ENCODE data around the gene AOPEP.
"Not testable (repeated sequence)": the region's sequence is repeated elsewhere in the genome, so short reads cannot be mapped to it uniquely, and the experiment has no call there.

AOPEP gene

DNA sequence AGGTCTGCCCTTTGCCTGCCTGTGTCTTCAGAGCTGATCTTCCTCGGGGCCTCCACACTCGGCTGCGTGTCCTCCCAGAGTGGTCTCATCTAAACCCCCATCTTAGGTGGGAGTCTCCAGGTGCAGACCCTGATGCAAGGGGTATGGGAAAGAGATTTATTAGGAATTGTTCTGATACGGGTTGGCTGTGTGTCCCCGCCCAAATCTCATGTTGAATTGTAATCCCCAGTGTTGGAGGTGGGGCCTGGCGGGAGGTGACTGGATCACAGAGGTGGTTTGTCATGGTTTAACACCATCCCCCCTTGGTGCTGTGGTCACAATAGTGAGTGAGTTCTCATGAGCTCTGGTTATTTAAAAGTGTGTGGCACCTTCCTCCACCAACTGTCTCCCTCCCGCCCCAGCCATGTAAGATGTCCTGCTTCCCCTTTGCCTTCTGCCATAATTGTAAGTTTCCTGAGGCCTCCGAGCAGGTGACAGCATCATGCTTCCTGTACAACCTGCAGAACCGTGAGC, 208.4 kb downstream of the AOPEP start:
- no peak for DNase-seq (ENCODE audit: low spot score)

DNA sequence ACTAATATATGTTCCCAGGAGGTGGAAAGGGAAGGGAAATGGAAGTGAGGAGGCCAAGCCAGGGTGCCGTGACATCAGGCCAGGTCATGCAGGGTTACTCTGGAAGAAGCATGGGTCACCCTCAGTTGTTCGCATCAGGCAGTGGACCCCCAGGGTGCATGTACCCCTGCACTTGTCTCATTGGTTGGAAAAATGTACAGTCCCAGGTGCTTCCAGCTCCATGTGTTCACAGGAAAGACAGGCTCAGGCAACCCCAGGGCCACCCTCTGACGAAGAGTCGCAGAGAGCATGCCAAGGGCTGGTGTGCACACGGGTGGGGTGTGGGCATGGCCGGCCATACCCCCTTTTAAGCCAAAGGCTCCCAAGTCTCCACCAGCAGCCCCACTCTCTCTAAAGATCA, 208.9 kb downstream of the AOPEP start:
- DNase-seq (ENCODE audit: low spot score), result no peak

DNA sequence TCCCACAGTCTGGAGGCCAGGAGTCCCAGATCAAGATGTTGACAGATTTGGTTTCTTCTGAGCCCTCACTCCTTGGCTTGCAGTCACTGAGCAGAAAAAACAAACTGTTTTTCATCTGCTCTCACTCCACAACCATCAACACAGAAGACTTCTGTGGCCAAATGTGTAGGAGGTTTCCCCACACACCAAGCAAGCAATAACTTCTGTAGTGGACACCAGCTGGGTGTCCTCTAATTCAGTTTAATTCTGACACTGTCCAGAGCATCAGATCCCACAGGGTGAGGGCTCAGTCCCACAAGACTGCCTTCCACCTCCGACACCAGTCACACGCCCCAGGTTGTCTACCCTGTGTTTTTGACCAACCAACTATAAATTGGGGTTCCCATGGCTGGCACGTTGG, 209.9 kb downstream of the AOPEP start:
- no peak for DNase-seq (ENCODE audit: low spot score)

DNA sequence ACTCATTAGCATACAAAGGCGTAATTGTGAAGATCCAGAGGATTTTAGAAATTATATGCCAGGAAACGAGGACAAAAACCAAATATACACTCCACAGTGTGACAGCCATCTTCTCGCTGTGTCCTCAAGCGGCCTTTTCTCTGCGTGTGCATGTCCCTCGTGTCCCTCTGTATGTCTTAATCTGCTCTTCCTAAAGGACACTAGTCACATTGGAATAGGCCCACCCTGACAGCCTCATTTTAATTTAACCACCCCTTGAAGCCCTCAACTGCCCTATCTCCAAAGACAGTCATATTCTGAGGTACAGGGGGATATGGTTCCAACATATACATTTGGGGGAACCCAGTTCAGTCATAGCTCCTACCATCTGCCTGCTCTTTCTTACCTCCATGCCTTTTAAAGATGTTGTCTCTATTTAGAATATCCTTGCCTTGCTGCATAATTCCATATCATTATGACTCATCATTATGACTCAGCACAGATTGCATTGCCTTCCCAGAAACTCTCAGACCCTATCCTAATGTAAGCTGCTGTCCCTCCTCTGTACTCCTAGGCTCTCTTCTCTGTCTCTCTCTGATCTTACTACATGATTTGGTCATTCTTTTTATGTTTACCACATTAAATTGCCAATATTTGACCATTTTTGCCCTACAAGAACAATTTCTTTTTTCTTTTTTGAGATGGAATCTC, 210.9 kb downstream of the AOPEP start:
- no peak for DNase-seq (ENCODE audit: low spot score)

DNA sequence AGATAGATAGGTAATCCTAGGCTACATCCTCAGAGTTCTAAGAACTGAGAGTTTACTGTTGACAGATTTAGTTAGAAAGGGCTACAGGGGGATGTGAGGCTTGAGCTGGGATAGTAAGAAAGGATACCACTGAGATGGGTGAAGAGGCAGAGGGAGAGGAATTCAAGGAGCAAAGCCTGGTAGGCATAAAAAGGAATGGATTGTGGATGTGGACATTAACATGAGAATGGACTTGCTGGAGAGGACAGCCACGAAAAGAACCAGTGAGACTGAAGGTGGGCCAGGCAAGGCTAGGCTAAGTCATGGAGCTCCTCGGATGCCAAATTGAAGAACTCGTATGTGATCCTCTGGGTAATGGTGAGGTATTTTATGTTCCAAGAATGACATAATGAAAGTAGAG, 211.9 kb downstream of the AOPEP start:
- DNase-seq (ENCODE audit: low spot score), result no peak

DNA sequence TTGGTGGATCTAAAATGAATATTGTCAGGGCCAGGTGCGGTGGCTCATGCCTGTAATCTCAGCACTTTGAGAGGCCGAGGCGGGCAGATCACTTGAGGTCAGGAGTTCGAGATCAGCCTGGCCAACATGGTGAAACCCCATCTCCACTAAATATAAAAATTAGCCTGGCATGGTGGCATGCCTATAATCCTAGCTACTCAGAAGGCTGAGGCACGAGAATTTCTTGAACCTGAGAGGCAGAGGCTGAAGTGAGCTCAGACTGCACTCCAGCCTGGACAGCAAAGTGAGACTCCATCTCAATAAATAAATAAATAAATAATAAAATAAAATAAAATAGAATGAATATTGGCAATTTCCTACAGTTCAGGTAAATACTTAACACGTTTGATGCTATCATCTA, 213.8 kb downstream of the AOPEP start:
- DNase-seq (ENCODE audit: low spot score), result not testable (repeated sequence)

DNA sequence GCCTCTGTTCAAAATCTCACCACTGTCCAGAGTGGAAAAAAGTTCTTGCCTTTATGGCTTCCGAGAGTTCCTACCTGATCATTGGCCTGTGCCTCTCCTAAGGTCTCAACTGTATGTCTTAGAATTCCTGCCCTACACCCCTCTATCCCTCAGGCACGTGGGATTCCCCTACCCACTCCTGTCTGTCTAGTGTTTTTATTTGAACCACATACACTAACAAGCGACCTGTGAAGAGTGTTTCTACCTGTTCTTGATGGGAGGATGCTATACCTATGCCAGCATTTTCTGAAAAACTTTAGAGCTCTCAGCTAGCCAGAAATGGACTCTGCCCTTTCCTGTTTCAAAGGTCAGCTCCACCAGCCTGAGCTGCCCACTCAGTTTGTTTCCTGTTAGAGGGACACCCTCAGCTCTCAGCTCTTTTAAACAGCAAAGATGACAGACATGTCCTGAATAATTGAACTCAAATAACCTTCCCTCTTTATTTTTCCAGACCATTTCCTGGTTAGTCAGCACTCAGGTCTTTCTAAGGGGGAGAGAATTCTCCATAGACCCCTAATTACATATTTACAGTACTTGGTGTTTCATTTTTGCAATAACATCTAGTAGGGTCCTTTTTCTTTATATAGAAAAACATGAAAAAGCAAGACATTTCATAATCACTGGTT, 214.8 kb downstream of the AOPEP start:
- DNase-seq (ENCODE audit: low spot score), result no peak

DNA sequence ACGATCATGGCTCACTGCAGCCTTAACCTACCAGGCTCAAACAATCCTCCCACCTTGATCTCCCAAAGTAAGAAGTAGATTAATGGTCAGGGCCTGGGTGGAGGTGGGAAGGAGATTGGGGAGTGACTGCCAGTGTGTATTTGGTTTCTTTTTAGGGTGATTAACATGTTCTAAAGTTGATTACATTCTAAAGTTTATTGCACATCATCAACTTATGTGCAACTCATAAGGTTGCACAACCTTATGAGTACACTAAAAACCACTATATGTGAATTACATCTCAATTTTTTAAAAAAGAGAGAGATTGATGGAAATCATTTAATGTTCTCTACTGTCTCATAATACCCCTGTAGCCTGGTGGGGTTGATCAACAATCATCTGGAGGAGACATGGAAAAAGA, 218.1 kb downstream of the AOPEP start:
- no peak for DNase-seq (ENCODE audit: low spot score)

DNA sequence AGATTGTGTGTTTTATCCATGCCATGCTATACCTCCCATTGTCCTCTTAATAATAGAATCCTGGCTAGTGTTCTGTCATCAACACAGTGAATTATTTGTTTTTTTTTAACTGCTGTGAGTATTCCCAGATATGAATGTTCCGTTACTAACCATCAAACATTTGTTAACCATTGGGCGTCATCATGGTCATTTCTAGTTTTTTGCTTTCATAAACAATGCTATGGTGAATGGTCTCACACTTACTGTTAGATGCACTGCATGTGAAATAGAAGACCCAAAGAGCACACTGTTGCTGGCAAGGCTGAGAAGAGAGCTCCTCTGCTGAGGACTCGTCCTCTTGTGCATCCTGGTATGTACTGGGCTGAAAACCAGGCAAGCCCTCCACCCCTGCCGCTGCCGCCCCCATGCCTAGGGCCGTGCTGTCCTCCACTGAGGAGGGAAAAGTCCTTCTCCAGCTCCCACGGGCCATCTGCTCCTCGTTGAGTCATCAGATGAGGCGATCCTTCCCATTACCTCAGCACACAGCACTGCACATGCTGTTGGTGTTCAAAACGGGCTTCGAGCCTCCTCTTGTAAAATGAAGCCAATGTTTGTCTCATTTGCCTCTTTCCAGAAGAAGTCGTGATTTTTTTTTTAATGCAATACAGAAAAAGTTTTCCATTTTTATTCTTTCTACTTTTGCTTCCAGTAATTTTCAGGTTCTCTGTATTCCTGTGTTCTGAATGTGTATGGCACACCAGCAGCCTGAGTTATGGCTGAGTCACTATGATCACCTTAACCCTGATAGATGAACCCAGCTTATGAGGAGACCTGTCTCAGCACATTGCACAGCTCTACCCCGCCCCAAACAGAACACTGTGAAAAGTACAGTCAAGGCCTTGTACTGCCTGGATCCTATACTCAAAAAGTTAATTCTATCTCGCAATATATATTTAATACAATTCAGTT, 219.0 kb downstream of the AOPEP start:
- no peak for DNase-seq (ENCODE audit: low spot score)

DNA sequence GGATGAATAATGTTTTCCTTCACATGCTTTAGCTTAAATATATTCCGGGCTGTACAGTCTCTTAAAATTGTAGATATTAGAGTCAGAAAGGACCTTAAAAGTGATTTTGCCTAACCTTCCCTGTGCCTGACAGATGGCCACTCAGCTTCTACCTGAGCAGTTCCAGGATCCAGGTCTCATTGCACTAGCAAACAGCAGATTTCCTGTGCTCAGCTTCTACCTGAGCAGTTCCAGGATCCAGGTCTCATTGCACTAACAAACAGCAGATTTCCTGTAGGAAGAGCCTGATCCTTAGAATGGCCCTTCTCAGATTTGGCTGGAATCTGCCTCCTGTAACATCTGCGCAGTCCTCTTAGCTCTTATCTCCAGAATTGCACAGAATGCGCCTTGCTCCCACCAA, 219.8 kb downstream of the AOPEP start:
- no peak for DNase-seq (ENCODE audit: low spot score)

DNA sequence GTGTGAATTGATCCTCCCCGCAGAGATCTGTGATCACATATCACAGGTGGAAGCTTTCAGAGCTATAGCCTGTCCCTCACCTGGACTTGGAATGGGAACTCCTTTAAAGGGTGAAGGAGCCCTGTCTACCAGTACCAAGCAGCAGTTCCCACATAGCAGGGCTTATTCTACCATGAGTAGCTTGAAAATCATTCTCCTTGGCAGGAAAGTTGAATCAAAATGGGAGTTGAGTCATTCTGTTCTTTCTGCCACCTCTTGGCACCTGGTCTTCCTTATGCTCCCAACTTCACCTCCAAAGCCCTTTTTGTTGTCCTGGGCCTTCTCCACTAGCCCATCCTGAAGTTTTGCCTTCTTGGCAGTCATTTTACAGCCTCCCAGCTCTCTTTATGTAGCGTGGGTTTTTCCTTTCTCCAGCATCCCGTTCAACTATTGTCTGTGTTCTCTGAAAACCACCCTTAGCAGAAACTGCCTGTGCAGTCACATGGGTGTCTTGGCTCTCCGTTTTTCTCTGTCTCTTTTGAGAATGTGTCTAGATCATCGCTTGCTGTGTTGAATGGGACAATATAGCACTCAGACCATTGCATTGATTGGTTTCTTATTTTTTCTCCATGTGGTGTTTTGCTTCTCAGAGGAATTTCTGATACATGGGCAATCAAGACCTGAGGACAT, 222.2 kb downstream of the AOPEP start:
- DNase-seq (ENCODE audit: low spot score), result no peak

DNA sequence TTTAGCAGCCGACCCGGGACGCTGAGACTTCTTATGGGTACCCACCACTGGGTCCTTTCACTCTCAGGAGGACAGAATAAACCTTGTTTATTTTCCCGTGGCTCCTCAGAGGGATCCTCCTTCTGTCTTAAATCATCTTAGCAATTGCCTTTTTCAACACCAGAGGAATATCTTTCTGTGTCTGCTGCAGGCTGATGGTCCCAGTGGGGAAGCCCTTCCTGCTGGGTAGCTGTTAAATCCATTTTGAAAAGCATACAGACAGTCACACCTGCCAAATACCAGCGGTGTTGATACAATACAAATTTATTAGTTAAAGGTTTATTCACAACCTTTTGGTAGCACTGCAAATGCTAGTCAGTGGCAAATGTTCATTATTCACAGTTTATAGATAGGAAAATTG, 222.9 kb downstream of the AOPEP start:
- DNase-seq (ENCODE audit: low spot score), result no peak

DNA sequence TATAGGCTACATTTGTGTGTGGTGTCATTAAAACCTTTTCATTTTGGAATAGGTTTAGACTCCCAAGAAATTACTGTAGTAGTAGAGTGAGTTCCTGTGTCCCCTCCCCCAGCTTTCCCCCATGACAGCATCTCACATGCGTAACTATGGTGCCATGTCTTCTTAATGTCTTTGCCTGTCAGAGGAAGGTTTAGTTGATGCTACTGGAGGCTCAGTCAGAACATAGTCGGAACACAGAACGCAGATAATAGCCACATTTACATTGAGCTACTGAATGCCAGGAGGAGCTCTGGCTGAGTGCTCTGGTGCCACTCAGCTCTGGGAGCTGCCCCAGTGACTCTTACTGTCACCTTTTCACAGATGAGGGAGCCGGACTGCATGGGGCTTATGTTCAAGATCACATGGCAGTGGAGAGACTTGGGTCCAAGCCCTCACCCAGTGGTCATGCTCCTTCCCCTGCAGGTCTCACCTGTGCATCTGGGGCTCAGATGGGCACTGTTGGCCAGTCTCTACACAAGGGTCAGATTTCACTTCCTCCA, 223.6 kb downstream of the AOPEP start:
- DNase-seq (ENCODE audit: low spot score), result no peak

DNA sequence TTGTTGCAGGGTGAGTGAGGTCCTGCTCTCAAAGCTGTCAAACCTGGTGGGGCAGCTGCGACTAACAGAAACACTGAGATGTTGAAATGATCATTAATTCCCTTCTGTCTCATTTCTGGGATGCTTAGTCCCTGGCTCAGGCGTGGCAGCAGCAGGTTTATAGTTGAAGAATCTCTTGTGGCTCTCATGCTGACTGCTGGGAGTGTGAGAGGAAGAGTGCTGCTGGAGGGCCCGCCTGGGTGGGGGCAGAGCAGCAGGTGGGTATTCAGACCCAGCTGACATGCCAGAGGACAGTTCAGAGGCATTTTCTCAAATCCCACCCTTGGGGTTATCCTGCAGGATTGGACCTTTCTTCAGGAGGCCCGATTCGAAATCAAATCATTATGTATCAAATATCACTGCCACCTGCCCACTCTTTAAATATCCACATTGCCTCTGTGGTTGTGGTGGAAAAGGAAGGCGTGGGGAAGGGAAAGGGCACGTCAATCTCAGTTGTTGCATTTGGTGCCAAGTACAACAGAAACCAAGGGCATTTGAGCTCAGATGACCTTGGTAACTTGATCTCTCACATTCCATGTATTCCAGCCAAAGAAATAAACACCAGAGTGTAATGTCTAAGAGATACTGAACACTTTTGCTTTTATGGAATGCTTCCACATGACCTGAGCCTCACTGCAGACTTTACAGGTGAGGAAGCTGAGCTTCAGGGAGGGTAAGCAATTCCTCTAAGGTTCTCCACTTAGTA, 224.3 kb downstream of the AOPEP start:
- no peak for DNase-seq (ENCODE audit: low spot score)

DNA sequence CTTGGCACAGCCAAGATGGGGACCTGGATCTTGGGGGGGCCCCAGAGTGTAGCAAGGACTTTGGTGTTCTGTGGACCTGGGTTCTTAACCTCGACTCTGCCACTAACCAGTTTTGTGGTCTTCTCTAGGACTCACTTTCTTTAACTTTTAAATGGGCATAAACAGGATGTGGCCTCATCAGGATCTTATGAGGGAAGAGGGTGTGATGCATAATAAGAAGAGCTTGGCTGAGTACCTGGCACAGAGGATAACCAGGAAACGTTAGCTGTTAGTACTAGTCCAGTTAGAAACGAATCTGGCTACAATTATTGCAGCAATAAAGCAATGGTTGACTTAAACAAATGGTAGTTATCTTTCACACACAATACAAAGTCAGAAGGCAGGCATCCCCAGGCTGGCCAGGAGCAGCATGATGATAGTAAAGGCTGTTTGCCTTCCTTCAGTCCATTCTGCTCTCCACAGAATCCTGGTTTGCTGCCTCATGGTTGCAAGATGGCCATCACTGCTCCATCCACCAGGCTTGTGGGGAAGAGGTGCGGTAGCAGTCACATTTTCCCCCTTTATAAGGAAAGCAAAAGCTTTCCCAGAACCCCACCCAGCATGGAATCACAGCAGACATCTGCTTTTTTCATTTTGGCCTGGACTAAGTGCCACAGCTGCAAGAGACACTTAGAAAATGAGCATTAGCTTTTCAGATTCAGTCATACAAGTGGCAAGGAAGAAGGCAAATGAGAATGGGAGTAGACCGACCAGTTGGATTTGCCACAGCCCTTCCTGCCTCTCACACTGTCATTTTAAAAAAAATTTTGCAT, 225.0 kb downstream of the AOPEP start:
- no peak for DNase-seq (ENCODE audit: low spot score)

DNA sequence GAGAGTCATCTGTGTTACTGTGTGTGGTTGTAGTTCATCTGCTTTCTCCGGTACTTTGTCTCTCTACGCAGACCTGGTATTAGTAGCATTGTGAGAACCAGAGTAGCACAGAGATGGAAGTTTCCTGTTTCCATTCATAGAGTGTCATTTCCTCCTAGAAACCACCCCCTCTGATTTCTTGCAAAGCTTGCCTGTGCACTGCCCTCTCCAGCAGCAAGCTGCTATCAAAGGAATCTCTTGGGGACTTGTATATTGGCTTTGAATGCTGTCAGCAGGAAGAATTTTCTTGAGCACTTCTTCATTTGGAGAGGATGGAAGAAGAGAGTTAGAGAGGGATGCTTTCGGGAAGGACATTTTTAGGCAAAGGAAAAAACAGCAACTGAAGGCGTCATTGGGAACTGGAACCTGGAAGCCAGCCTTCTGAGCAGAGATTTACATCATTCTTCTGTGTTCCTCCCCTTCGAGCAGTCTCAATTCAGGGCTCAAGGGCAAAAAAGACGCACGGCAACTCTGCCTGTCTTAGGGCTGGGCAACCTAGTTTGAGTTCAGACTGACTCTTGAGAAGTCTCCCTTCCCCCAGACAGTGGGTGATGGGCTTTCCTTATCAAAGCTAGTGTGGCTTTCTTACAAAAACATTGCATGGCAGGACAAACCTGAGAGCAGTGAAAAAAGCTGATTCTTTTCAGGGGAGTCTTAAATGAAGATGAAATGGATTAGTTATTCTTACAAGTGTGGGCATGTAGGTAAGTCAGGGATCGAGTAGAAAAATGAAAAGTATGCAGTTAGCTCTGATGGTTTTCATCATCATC, 226.3 kb downstream of the AOPEP start:
- peak; percentile 6 for DNase-seq (ENCODE audit: low spot score)

DNA sequence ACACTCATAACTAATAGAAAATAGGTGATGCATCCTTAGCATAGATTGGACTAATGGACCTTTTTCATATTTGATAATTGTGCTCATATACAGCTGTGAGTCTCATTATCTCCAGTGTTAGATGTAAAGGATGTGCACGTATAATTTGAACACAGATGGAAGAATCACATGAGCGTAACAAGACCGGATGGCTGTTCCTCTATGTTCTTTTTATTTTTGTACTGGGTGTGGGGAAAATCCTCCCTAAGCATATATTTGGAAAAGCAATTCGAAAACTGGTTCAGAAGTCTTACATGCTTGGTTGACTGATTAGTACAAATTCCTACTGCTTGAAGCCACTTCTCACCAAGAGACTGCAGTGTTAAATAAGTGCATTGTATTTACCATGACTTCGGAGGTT, 230.2 kb downstream of the AOPEP start:
- no peak for DNase-seq (ENCODE audit: low spot score)

DNA sequence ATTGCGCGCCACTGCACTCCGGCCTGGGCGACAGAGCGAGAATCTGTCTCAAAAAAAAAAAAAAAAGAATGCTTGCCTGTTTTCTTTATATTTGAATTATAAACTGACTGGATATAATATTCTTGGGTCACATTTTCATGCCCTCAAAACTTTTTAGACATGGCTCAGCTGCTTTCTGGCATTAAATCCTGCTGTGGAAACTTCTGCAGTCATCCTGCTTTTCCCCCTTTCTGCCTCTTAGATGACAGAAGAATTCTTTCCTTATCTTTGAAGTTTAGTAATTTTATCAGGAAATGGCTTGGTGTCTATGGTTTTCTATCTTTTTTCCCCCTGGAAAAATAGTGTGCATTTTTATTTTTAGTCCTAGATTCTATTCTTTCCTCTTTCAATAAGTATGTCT, 234.5 kb downstream of the AOPEP start:
- no peak for DNase-seq (ENCODE audit: low spot score)

DNA sequence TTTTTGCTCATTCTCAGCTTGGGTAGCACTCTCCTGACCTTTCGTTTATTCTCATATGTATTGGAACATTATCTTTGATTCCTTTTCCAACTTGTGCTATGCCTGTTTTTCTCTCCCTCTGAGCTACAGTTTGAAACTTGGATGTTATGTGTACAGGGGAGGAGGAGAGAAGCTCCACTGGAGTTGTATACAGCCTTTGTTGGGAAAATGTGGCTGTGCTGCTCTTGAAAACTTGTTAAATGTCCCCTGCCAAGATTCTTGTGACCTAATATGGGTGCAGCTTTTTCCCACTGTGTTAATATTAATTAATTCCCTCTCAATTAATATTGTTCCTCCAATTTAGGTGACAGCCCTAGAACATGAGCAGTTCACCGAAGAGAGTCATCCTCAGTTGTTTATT, 235.4 kb downstream of the AOPEP start:
- DNase-seq (ENCODE audit: low spot score), result no peak
